EL (cell line): ENCODE results near the gene POLR1H.
"Not testable (repeated sequence)": the region's sequence is repeated elsewhere in the genome, so short reads cannot be mapped to it uniquely, and the experiment has no call there.

Experiments used
- DNase-seq: peaks from one replicate; pipeline ENCODE4 v3.0.0-alpha.2; 2016

The POLR1H gene, protein sequence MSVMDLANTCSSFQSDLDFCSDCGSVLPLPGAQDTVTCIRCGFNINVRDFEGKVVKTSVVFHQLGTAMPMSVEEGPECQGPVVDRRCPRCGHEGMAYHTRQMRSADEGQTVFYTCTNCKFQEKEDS

GRCh38 chr6:30061092-30061857 lies at the start of gene POLR1H:
POLR1H (plus strand) TSS chr6:30061265; CDS start chr6:30061525, 260 bp downstream.
- peak; percentile 96 for DNase-seq

DNA sequence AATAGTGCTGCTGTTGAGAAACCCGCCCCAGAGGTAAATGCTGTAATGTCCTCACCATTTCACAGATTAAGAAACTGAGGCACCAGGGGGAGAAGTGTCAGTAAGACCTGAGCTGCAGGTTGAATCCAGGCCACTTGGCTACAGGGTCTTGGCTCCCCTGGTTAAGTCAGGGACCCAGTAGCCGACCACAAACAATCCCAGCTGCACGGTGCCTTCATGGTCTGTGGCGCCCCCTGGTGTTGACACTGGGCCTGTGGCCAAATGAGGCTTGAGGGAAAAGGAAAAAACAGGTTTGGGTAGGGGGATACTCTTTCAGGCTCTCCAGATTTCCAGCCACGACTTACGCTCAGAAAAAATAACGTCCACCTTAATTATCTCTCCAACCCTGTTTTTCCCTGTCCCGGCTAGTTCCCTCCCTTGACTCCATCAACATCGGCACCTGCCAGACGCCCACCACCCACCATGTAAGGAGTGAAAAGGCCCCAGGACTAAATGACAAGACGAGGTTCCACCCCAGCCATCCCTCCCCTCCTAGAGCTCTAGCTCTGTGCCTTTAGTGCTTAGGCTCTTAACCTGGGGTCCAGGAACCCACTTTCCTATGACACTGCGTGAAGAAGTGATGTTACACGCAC lies 47.7 kb upstream of the POLR1H start:
- peak; percentile 16 for DNase-seq

DNA sequence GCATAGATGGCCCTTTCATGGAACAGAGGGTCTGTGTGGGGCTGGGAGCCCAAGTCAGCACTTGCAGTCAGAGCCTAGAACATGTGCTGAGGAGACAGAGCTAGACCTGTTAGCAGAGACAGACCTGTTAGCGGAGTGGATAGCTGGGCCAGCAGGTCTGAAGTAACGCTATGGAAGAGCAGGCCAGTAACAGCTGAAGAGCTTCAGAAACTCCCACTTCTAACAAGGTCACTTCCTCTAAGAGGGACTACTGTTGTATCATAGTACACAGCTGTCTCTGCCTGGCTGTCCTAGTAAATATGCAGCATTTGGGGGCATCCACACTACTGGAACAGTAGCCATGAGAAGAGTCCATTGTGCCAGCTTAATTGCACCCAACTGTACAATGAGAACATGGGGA lies 41.2 kb upstream of the POLR1H start:
- DNase-seq = no peak

- no peak for DNase-seq
These were observed 40.4 kb upstream of the POLR1H start for GRCh38 chr6:30020626-30021025.

- DNase-seq = no peak
These were observed 38.9 kb upstream of the POLR1H start for GRCh38 chr6:30022189-30022588.

GRCh38 chr6:30022712-30023111 lies 38.4 kb upstream of the POLR1H start:
- not testable (repeated sequence) for DNase-seq

- no peak for DNase-seq
These were observed 35.9 kb upstream of the POLR1H start for GRCh38 chr6:30025186-30025585.

GRCh38 chr6:30029588-30029987 lies 31.5 kb upstream of the POLR1H start:
- DNase-seq = no peak

- no peak for DNase-seq
These were observed 29.7 kb upstream of the POLR1H start for GRCh38 chr6:30031381-30031780.

DNA sequence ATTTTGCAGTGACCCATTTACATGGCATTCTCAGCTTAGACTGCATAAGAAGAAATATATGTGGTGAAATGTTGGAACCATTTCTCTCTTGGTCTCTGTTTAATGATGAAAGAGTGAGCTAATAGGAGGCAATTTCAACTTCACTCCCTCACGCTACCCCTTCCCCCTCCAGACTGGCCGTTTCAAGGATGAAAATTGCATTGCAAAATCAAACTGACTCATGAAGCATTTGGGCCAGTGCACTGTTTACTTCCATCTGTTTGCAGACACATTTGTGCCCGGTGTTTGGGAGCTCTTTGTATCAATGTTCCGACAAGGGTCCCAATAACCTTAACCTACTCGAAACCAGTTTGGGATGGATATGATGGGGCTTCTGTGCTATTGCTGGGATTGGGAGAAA lies 27.6 kb upstream of the POLR1H start:
- DNase-seq = not testable (repeated sequence)

DNA sequence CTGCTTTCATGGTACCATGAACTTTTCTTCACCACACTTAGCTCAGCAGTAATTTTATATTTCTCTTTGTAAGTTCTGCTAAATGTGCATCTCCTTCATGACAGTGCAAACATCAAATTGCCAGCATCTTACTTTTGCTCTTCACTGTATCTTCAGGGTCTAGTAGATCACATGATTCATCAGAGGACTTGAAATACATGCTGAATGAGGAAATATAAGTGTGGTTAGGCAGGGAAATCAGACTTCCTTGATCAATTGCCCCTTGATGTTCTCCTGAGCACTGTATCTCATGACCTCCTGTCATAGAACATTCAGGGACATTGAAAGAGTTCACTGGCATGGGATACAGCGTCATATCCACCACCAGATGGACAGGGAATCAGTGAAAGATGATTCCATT lies 25.3 kb upstream of the POLR1H start:
- DNase-seq = no peak

DNA sequence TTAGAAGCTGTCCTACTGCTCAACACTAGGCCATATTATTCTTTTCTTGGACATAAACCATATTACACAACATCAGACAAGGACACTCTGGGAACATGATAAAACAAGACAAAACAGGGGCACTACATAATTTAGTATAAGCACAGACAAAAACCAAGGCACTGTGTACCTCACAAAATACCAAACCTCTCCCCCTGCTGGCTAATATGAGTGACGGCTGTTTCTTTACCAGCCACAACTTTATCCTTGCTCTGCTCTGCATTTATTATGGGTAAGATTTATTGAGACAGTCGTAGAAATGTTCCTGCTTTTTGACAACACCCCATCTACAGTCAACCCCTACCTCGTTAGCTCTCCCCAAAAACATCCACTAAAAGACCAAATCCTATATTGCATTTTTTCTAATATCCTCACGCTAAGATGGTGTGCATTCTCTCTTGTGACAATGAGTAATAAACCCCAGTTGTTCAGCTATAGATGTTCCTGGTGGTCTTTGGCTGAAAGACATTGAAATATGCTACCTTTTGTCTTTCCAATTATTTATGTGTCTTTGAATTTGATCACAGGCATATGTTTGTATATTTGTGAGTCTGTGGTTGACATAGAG lies 23.8 kb upstream of the POLR1H start:
- peak; percentile 23 for DNase-seq

DNA sequence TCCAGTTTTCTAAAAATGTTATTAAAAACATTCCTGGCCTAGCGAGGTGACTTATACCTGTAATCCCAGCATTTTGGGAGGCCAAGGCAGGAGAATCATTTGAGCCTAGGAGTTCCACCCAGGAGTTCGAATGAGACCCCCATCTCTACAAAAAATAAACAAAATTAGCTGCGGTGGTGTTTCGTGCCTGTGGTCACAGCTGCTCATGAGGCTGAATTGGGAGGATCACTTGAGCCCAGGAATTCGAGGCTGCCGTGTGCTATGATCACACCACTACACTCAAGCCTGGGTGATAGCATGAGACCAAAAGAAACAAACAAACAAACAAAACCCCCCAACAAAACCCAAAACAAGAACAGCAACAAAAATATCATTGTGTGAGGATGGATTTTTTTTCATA lies 19.8 kb upstream of the POLR1H start:
- DNase-seq = no peak

GRCh38 chr6:30041821-30042220 lies 19.2 kb upstream of the POLR1H start:
- DNase-seq = no peak

GRCh38 chr6:30042476-30042875 lies 18.6 kb upstream of the POLR1H start:
- DNase-seq = no peak

GRCh38 chr6:30042914-30043313 lies 18.2 kb upstream of the POLR1H start:
- no peak for DNase-seq

DNA sequence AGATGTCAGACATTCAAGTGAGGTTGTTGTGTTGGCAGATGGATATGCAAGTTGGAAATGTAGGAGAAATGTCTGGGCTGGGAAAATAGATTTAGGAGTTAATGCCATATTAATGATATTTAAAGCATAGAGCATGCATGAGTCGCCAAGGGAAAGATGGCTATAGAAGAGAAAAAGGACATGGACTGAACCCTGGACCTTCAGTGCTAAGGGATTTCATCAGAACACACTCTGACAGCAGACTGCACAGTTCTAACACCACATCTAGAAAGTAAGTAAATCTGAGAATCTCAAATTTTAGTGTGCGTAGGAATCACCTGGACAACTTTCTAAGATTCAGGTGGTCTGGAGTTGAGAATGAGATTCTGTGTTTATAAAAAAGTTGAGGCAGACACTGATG lies 17.3 kb upstream of the POLR1H start:
- DNase-seq = no peak

DNA sequence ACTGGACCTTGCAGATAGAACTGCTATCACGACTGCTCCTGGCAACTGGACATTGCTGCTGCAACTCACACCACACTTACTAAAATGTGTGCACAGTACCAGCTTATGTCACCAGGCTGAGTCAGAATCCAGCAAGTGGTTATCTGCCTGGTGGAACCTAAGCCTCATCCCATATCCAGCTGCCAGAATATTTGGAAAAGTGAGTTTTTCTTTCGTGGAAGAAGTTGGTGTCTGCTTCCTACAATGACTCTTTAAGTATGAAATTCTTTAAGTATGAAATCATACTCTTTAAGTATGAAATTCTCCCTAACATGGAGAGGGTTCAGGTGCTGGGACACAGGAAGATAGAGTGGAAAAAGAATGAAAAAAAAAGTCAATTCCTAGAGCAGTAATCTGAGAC lies 16.4 kb upstream of the POLR1H start:
- peak; percentile 82 for DNase-seq

DNA sequence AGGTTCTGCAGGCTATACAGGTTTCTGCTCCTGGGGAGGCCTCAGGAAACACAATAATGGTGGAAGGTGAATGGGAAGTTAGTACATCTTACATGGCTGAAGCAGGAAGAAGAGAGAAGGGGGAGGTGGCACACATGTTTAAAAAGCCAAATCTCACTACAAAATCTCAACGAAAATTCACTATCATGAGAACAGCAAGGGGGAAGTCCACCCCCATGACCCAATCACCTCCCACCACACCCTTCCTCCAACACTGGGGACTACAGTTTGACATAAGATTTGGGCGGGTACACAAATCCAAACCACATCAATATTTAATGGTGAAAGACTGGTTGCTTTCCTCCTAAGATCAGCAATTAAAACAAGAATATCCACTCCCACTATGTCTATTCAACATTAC lies 13.8 kb upstream of the POLR1H start:
- no peak for DNase-seq

GRCh38 chr6:30053682-30054081 lies 7.4 kb upstream of the POLR1H start:
- no peak for DNase-seq

DNA sequence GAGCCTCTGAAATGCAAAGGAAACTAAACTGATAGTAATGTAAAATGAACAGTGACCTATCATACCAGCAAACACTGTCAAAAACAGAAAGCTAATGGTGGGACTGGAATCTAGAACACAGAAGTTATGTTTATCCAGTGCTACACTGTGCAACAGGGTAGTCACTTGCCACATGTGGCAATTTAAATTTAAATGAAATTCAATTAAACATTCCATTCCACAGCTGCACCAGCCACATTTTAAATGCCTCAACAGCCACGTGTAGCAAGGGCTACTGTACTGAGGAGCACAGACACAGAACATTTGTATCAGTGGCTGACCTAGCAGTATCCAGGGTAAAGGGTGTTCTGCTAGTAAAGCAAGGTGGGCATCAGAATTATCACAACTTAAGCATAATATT lies 5.6 kb upstream of the POLR1H start:
- no peak for DNase-seq

- DNase-seq = peak; percentile 37
These were observed 416 bp upstream of the POLR1H start for GRCh38 chr6:30060606-30061091.

GRCh38 chr6:30061858-30062458 lies 893 bp downstream of the POLR1H start:
- no peak for DNase-seq
